ENCODE measurements around the gene STAC3.

Gene STAC3

GRCh38 chr12:57209916-57210315 lies 41.1 kb downstream of the STAC3 start:
- WGBS, 2 experiments, result 93 to 95% methylated on average over 8 of the region's 8 CpGs
- Histone ChIP-seq H3K9me3 (ENCODE audit: control insufficient read depth, low read length) (no peaks in the 10 kb centered on the region), H3K27ac (ENCODE audit: insufficient read depth, low read depth, low read length, poor library complexity, severe bottlenecking) (no peak overlapping the region), H3K4me1 (ENCODE audit: control insufficient read depth, insufficient read depth, low read length) (peaks cover 9% of the 10 kb centered on the region), H3K27me3 (ENCODE audit: control insufficient read depth, insufficient read depth, low read length, poor library complexity, severe bottlenecking) (peaks cover 15% of the 10 kb centered on the region), H3K4me3 (ENCODE audit: insufficient read depth, low read depth, low read length) (no peak overlapping the region), H3K36me3 (ENCODE audit: control insufficient read depth, insufficient read depth, low read length) (peaks cover 18% of the 10 kb centered on the region)

- Histone ChIP-seq H3K27ac (ENCODE audit: insufficient read depth, low read depth, low read length, poor library complexity, severe bottlenecking) (no peak overlapping the region), H3K4me1 (ENCODE audit: control insufficient read depth, insufficient read depth, low read length) (peaks cover 5% of the 10 kb centered on the region), H3K4me3 (ENCODE audit: insufficient read depth, low read depth, low read length) (no peak overlapping the region), H3K36me3 (ENCODE audit: control insufficient read depth, insufficient read depth, low read length) (peaks cover 20% of the 10 kb centered on the region), H3K9me3 (ENCODE audit: control insufficient read depth, low read length) (no peaks in the 10 kb centered on the region), H3K27me3 (ENCODE audit: control insufficient read depth, insufficient read depth, low read length, poor library complexity, severe bottlenecking) (peaks cover 3% of the 10 kb centered on the region)
- 90 to 92% methylated on average over 22 of the region's 22 CpGs for WGBS, 2 experiments
These were observed 42.2 kb downstream of the STAC3 start for GRCh38 chr12:57208631-57209282.

- no peak overlapping the region for H3K27ac ChIP-seq (ENCODE audit: insufficient read depth, low read depth, low read length, poor library complexity, severe bottlenecking)
- H3K4me3 ChIP-seq (ENCODE audit: insufficient read depth, low read depth, low read length), result no peak overlapping the region
- H3K9me3 ChIP-seq (ENCODE audit: control insufficient read depth, low read length), result no peaks in the 10 kb centered on the region
- H3K36me3 ChIP-seq (ENCODE audit: control insufficient read depth, insufficient read depth, low read length), result peaks cover 27% of the 10 kb centered on the region
- no peaks in the 10 kb centered on the region for H3K27me3 ChIP-seq (ENCODE audit: control insufficient read depth, insufficient read depth, low read length, poor library complexity, severe bottlenecking)
- H3K4me1 ChIP-seq (ENCODE audit: control insufficient read depth, insufficient read depth, low read length), result no peaks in the 10 kb centered on the region
- WGBS, 2 experiments, result 94 to 96% methylated on average over 29 of the region's 29 CpGs
These were observed 43.0 kb downstream of the STAC3 start for GRCh38 chr12:57207731-57208630.

- H3K36me3 ChIP-seq (ENCODE audit: control insufficient read depth, insufficient read depth, low read length), result peaks cover 36% of the 10 kb centered on the region
- H3K4me1 ChIP-seq (ENCODE audit: control insufficient read depth, insufficient read depth, low read length), result no peaks in the 10 kb centered on the region
- no peaks in the 10 kb centered on the region for H3K9me3 ChIP-seq (ENCODE audit: control insufficient read depth, low read length)
- no peaks in the 10 kb centered on the region for H3K27me3 ChIP-seq (ENCODE audit: control insufficient read depth, insufficient read depth, low read length, poor library complexity, severe bottlenecking)
- 96 to 97% methylated on average over 7 of the region's 7 CpGs for WGBS, 2 experiments
- no peak overlapping the region for H3K27ac ChIP-seq (ENCODE audit: insufficient read depth, low read depth, low read length, poor library complexity, severe bottlenecking)
- no peak overlapping the region for H3K4me3 ChIP-seq (ENCODE audit: insufficient read depth, low read depth, low read length)
These were observed 45.1 kb downstream of the STAC3 start for GRCh38 chr12:57205931-57206330.

- Histone ChIP-seq H3K4me1 (ENCODE audit: control insufficient read depth, insufficient read depth, low read length) (no peaks in the 10 kb centered on the region), H3K9me3 (ENCODE audit: control insufficient read depth, low read length) (no peaks in the 10 kb centered on the region), H3K4me3 (ENCODE audit: insufficient read depth, low read depth, low read length) (no peak overlapping the region), H3K27me3 (ENCODE audit: control insufficient read depth, insufficient read depth, low read length, poor library complexity, severe bottlenecking) (no peaks in the 10 kb centered on the region), H3K36me3 (ENCODE audit: control insufficient read depth, insufficient read depth, low read length) (peaks cover 36% of the 10 kb centered on the region), H3K27ac (ENCODE audit: insufficient read depth, low read depth, low read length, poor library complexity, severe bottlenecking) (no peak overlapping the region)
- WGBS, 2 experiments, result 96% methylated on average over 26 of the region's 26 CpGs
These were observed 45.8 kb downstream of the STAC3 start for GRCh38 chr12:57205186-57205585.

GRCh38 chr12:57204454-57204853 lies 46.5 kb downstream of the STAC3 start:
- H3K36me3 ChIP-seq (ENCODE audit: control insufficient read depth, insufficient read depth, low read length), result peaks cover 36% of the 10 kb centered on the region
- no peak overlapping the region for H3K27ac ChIP-seq (ENCODE audit: insufficient read depth, low read depth, low read length, poor library complexity, severe bottlenecking)
- no peaks in the 10 kb centered on the region for H3K27me3 ChIP-seq (ENCODE audit: control insufficient read depth, insufficient read depth, low read length, poor library complexity, severe bottlenecking)
- H3K4me1 ChIP-seq (ENCODE audit: control insufficient read depth, insufficient read depth, low read length), result no peaks in the 10 kb centered on the region
- 95 to 96% methylated on average over 19 of the region's 19 CpGs for WGBS, 2 experiments
- no peak overlapping the region for H3K4me3 ChIP-seq (ENCODE audit: insufficient read depth, low read depth, low read length)
- H3K9me3 ChIP-seq (ENCODE audit: control insufficient read depth, low read length), result no peaks in the 10 kb centered on the region

- Histone ChIP-seq H3K4me1 (ENCODE audit: control insufficient read depth, insufficient read depth, low read length) (no peaks in the 10 kb centered on the region), H3K27me3 (ENCODE audit: control insufficient read depth, insufficient read depth, low read length, poor library complexity, severe bottlenecking) (no peaks in the 10 kb centered on the region), H3K27ac (ENCODE audit: insufficient read depth, low read depth, low read length, poor library complexity, severe bottlenecking) (no peak overlapping the region), H3K9me3 (ENCODE audit: control insufficient read depth, low read length) (no peaks in the 10 kb centered on the region), H3K36me3 (ENCODE audit: control insufficient read depth, insufficient read depth, low read length) (peaks cover 40% of the 10 kb centered on the region), H3K4me3 (ENCODE audit: insufficient read depth, low read depth, low read length) (no peak overlapping the region)
- 84 to 88% methylated on average over 11 of the region's 11 CpGs for WGBS, 2 experiments
These were observed 47.2 kb downstream of the STAC3 start for GRCh38 chr12:57203791-57204190.

- H3K9me3 ChIP-seq (ENCODE audit: control insufficient read depth, low read length), result no peaks in the 10 kb centered on the region
- H3K27ac ChIP-seq (ENCODE audit: insufficient read depth, low read depth, low read length, poor library complexity, severe bottlenecking), result no peak overlapping the region
- H3K36me3 ChIP-seq (ENCODE audit: control insufficient read depth, insufficient read depth, low read length), result peaks cover 44% of the 10 kb centered on the region
- H3K4me3 ChIP-seq (ENCODE audit: insufficient read depth, low read depth, low read length), result no peak overlapping the region
- H3K27me3 ChIP-seq (ENCODE audit: control insufficient read depth, insufficient read depth, low read length, poor library complexity, severe bottlenecking), result no peaks in the 10 kb centered on the region
- no peaks in the 10 kb centered on the region for H3K4me1 ChIP-seq (ENCODE audit: control insufficient read depth, insufficient read depth, low read length)
- 96 to 97% methylated on average over 28 of the region's 28 CpGs for WGBS, 2 experiments
These were observed 47.8 kb downstream of the STAC3 start for GRCh38 chr12:57203201-57203600.

GRCh38 chr12:57202321-57202720 lies 48.7 kb downstream of the STAC3 start:
- 95 to 96% methylated on average over 19 of the region's 19 CpGs for WGBS, 2 experiments
- Histone ChIP-seq H3K4me3 (ENCODE audit: insufficient read depth, low read depth, low read length) (no peak overlapping the region), H3K27me3 (ENCODE audit: control insufficient read depth, insufficient read depth, low read length, poor library complexity, severe bottlenecking) (no peaks in the 10 kb centered on the region), H3K9me3 (ENCODE audit: control insufficient read depth, low read length) (no peaks in the 10 kb centered on the region), H3K27ac (ENCODE audit: insufficient read depth, low read depth, low read length, poor library complexity, severe bottlenecking) (no peak overlapping the region), H3K4me1 (ENCODE audit: control insufficient read depth, insufficient read depth, low read length) (no peaks in the 10 kb centered on the region), H3K36me3 (ENCODE audit: control insufficient read depth, insufficient read depth, low read length) (peaks cover 45% of the 10 kb centered on the region)

- Histone ChIP-seq H3K4me3 (ENCODE audit: insufficient read depth, low read depth, low read length) (no peak overlapping the region), H3K9me3 (ENCODE audit: control insufficient read depth, low read length) (no peaks in the 10 kb centered on the region), H3K27me3 (ENCODE audit: control insufficient read depth, insufficient read depth, low read length, poor library complexity, severe bottlenecking) (no peaks in the 10 kb centered on the region), H3K27ac (ENCODE audit: insufficient read depth, low read depth, low read length, poor library complexity, severe bottlenecking) (no peak overlapping the region), H3K36me3 (ENCODE audit: control insufficient read depth, insufficient read depth, low read length) (peaks cover 49% of the 10 kb centered on the region), H3K4me1 (ENCODE audit: control insufficient read depth, insufficient read depth, low read length) (no peaks in the 10 kb centered on the region)
- WGBS, 2 experiments, result 94 to 96% methylated on average over 16 of the region's 16 CpGs
These were observed 49.4 kb downstream of the STAC3 start for GRCh38 chr12:57201631-57202030.
